Measurements from ENCODE around the gene FAT1.

GRCh38 chr4:186701788-186702187 is 21.9 kb downstream of the FAT1 start:
- TF ChIP-seq CTCF (IDR thresholded peaks at IDR 0.05) (no peak), POLR2AphosphoS5 (IDR thresholded peaks at IDR 0.05) (no peak), POLR2A (IDR thresholded peaks at IDR 0.05) (no peak)

Measured in suprapubic skin (tissue), 4 donors.